Activated naive CD4-positive, alpha-beta T cell treated with anti-CD3 and anti-CD28 coated beads, Interleukin-2, amount 50 U/mL, for 24 hours (primary cell): ENCODE results near the gene CTBP1.

Experiments used
- H3K27ac Mint-ChIP-seq: one replicate; pipeline ENCODE4 v1.8.0; 2021; ENCODE audit warnings: mild to moderate bottlenecking, mixed read lengths
- H3K27me3 Mint-ChIP-seq: one replicate; pipeline ENCODE4 v1.8.0; 2021; ENCODE audit warnings: mixed read lengths
- H3K36me3 Mint-ChIP-seq: one replicate; pipeline ENCODE4 v1.8.0; 2021; ENCODE audit warnings: mixed read lengths
- H3K4me1 Mint-ChIP-seq: one replicate; pipeline ENCODE4 v1.8.0; 2021; ENCODE audit warnings: mixed read lengths
- H3K4me3 Mint-ChIP-seq: one replicate; pipeline ENCODE4 v1.8.0; 2021; ENCODE audit warnings: mild to moderate bottlenecking, mixed read lengths
- H3K9me3 Mint-ChIP-seq: one replicate; pipeline ENCODE4 v1.8.0; 2021; ENCODE audit warnings: mixed read lengths

CTBP1 gene

DNA sequence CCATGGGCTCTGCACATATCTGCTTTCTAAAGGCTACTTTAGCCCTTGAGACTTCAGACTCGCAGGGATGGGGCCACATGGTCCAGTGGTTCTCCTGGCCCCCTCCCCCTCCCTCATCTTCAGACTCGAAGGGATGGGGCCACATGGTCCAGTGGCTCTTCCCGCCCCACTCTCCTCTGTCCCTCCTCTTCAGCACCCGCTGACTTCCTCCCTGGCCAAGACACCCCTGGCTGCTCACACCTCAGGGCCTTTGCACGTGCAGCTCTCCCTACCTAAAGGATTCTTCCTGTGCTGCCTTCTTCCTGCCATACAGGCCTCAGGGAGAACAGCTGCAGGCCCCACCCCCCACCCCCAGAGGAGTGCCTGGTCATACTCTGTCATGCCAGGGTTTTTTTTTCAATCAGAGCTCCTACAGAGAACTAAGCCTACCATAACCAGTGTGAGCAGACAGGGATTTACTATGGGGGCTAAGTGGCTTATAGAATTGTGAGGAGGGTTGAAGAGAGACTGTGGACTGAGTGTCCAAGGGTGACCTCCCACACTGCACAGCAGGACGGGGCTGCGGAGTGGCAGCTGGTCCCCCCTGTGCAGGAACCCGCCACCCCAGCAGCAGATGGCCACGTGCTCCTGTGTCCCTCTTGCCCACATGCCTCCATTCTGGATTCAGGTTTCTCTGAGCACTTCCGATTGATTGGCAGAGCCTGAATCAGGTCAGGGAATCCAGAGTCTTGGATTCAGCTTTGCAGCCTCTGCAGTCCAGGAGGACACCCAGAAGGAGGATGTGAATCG, 70.4 kb downstream of the CTBP1 start:
- Mint-ChIP-seq H3K27me3 (no peaks in the 10 kb centered on the region), H3K9me3 (peaks cover 19% of the 10 kb centered on the region), H3K4me1 (peaks cover 14% of the 10 kb centered on the region), H3K4me3 (no peak overlapping the region), H3K27ac (peak overlapping the region; percentile 68), H3K36me3 (peaks cover 16% of the 10 kb centered on the region)

GRCh38 chr4:1177274-1178141, 71.4 kb downstream of the CTBP1 start:
- Mint-ChIP-seq H3K27me3 (no peaks in the 10 kb centered on the region), H3K27ac (no peak overlapping the region), H3K4me3 (no peak overlapping the region), H3K36me3 (peaks cover 14% of the 10 kb centered on the region), H3K9me3 (peaks cover 18% of the 10 kb centered on the region), H3K4me1 (peaks cover 9% of the 10 kb centered on the region)

DNA sequence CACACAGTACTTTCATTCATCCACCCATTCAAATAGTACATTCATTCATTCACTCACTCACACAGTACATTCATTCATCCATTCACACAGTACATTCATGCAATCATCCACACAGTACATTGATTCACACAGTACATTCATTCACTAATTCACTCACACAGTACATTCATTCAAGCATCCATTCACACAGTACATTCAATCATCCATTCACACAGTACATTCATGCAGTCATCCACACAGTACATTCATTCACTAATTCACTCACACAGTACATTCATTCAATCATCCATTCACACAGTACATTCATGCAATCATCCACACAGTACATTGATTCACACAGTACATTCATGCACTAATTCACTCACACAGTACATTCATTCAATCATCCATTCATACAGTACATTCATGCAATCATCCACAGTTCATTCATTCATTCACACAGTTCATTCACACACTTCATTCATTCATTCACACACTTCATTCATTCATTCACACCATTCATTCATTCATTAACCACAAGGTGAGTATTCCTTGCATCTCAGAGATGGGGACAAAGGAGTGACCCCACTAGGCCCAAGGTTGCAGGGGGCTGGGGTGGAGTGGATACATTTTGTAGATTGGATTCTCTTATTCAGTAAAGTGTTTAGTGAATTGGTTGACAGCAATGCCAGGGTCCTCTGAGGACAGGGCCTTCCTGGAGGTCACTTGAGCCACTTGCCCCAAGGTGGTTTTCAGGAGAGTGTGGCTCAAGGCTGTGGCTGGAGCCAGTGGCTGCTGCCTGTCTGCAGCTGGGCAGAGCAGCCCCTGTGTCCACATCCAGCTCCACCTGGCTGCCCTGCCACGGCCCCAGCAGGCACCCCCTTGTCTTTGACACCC, 72.3 kb downstream of the CTBP1 start:
- H3K4me1 Mint-ChIP-seq = peaks cover 5% of the 10 kb centered on the region
- H3K4me3 Mint-ChIP-seq = no peak overlapping the region
- H3K27me3 Mint-ChIP-seq = no peaks in the 10 kb centered on the region
- no peak overlapping the region for H3K27ac Mint-ChIP-seq
- H3K9me3 Mint-ChIP-seq = peaks cover 11% of the 10 kb centered on the region
- peaks cover 10% of the 10 kb centered on the region for H3K36me3 Mint-ChIP-seq

DNA sequence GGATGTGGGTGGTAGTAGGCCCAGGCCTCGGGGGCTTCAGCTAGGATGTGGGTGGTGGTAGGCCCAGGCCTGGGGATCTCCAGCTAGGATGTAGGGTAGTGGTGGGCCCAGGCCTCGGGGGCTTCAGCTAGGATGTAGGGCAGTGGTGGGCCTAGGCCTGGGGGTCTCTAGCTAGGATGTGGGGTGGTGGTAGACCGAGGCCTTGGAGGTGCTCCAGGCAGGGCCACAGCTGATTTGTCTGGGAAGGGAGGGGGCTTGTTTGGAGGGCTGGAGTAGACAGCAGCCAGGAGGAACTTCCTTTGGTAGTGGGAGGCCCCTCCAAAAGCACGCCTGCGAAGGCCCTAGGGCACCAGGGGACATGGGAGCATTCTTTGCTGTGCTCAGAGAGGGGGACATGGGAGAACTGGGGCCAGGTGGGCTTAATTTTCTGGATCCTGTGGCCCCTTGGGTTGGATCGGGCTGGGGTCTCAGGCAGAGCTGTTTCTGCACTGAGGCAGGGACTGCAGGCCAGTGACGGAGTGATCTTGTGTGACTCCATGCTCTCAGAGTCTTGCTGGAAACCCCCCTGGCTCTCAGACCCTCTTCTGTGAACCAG, 73.2 kb downstream of the CTBP1 start:
- H3K27me3 Mint-ChIP-seq = peaks cover 2% of the 10 kb centered on the region
- H3K27ac Mint-ChIP-seq = no peak overlapping the region
- H3K9me3 Mint-ChIP-seq = peaks cover 5% of the 10 kb centered on the region
- peaks cover 8% of the 10 kb centered on the region for H3K36me3 Mint-ChIP-seq
- H3K4me1 Mint-ChIP-seq = peaks cover 9% of the 10 kb centered on the region
- H3K4me3 Mint-ChIP-seq = no peak overlapping the region

GRCh38 chr4:1174941-1175634, 73.8 kb downstream of the CTBP1 start:
- peaks cover 2% of the 10 kb centered on the region for H3K27me3 Mint-ChIP-seq
- H3K4me1 Mint-ChIP-seq = peaks cover 12% of the 10 kb centered on the region

GRCh38 chr4:1172971-1173757, 75.8 kb downstream of the CTBP1 start:
- H3K4me1 Mint-ChIP-seq = peaks cover 17% of the 10 kb centered on the region
- no peaks in the 10 kb centered on the region for H3K36me3 Mint-ChIP-seq
- peak overlapping the region; percentile 26 for H3K4me3 Mint-ChIP-seq
- H3K27me3 Mint-ChIP-seq = peaks cover 2% of the 10 kb centered on the region
- no peaks in the 10 kb centered on the region for H3K9me3 Mint-ChIP-seq
- no peak overlapping the region for H3K27ac Mint-ChIP-seq

More at GRCh38 chr4:1174941-1175634, 73.8 kb downstream of the CTBP1 start:
- H3K27ac Mint-ChIP-seq = no peak overlapping the region
- peaks cover 1% of the 10 kb centered on the region for H3K36me3 Mint-ChIP-seq
- no peak overlapping the region for H3K4me3 Mint-ChIP-seq
- H3K9me3 Mint-ChIP-seq = no peaks in the 10 kb centered on the region

- peaks cover 23% of the 10 kb centered on the region for H3K4me1 Mint-ChIP-seq
- no peaks in the 10 kb centered on the region for H3K9me3 Mint-ChIP-seq
- peak within 1 kb of the TSS; percentile 75 for H3K4me3 Mint-ChIP-seq
- H3K27ac Mint-ChIP-seq = no peak within 1 kb of the TSS
- H3K27me3 Mint-ChIP-seq = peaks cover 2% of the 10 kb centered on the region
- no peaks in the 10 kb centered on the region for H3K36me3 Mint-ChIP-seq
Measured at GRCh38 chr4:1172228-1172851, 76.6 kb downstream of the CTBP1 start, which contains the start of gene SPON2. Gene SPON2, minus strand, starts transcription at chr4:1172583.

DNA sequence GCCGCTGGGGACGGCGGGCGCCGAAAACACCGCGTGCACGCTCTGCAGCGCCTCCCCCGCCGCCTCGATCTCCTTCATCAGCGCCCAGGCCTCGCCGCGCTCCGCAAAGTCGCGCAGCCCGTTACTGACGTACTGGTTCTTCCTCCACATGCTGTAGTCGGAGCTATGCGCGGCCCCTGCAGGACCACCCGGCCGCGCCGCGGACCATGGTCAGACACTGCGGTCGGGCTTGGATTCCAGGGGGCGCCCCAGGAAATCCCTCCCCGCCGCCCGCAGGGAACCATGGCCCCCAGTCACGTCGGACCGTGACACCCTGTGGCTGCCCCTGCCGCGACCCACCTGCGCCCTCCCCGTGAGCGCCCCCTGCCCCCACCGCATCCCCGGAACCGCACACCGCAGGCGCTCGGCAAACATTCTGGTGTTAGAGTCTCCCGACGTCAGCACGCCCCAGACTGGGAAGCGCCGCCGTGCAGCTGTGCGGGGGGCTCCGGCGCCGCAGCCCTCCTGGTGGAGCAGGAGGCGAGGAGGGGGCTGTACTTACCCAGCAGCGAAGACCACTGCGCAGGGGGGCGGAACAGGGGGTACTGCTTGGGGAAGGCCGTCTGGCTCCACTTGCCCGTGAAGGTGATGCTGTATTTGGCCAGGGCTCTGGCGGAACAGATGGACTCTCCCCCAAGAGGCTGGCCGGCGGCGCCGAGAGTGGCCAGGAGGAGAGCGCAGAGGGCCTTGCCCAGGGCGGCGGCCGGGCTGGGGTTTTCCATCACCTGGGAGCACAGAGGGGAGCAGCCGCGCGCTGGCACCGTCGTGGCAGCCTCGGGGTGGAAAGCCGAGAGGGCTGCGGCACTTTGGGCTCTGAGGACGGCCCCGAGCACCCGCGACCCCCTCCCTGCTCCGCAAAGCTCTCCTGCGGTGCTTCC, 77.4 kb downstream of the CTBP1 start:
- Mint-ChIP-seq H3K27ac (no peak overlapping the region), H3K4me1 (peaks cover 26% of the 10 kb centered on the region), H3K9me3 (no peaks in the 10 kb centered on the region)

DNA sequence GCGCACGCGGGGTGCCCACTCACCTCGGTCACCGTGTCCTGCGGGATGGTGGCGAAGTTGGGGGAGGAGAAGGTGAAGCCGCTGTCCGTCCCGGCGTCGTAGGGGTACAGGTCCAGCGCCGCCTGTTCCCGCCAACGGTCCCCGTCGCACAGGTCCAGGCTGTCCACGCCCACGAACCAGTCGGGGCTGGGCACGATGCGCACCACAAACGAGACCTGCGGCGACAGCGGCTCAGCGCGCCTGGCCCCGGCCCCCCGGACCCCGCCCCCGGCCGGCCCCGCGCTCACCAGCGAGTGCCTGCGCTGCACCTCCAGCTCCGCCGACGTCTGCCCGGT, 78.0 kb downstream of the CTBP1 start:
- H3K9me3 Mint-ChIP-seq = no peaks in the 10 kb centered on the region
- H3K27me3 Mint-ChIP-seq = peaks cover 2% of the 10 kb centered on the region
- H3K27ac Mint-ChIP-seq = no peak overlapping the region
- peaks cover 22% of the 10 kb centered on the region for H3K4me1 Mint-ChIP-seq
- no peaks in the 10 kb centered on the region for H3K36me3 Mint-ChIP-seq
- H3K4me3 Mint-ChIP-seq = peak overlapping the region; percentile 75

More for the DNA sequence above, 77.4 kb downstream of the CTBP1 start:
- Mint-ChIP-seq H3K4me3 (peak overlapping the region; percentile 75), H3K27me3 (peaks cover 2% of the 10 kb centered on the region), H3K36me3 (no peaks in the 10 kb centered on the region)

DNA sequence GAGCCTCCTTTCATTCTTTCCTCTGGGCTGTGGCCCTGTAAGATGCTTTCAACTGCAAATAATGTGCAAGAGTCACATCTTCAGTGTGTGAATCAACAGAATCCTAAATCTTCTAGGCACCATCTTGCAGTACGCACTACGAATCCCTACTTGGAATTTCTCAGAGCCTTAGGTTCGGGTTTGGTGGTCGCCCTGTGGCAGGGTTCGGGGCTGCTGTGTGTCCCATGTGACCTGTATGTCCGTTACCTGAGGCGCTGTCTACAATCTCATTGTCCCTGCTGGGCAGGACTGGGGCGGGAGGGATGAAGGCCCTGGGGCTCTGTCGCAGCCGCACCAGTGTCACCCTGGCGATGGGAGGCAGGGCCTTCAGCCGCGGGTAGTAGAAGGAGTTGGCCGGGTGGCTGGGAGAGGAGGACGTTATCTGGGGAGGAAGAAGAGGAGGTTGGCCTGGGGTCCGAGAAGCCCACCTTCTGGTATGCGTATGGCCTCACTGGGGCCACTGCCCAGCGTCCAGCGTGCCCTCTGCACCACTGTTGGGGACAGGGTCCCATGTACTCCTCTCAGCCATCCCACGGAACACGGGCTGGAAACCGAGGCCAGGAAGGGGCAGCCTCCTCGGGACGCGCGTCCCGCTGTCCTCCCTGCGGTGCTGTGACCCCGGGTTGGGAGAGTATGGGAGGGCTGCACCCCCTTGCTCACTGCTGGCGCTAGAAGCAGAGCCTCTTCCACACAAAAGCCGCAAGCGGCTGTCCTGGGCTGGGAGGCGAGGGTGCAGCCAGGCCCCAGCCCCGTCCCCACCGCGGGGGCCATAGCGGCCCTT, 78.6 kb downstream of the CTBP1 start:
- H3K4me3 Mint-ChIP-seq = peak overlapping the region; percentile 66
- no peaks in the 10 kb centered on the region for H3K9me3 Mint-ChIP-seq
- peaks cover 22% of the 10 kb centered on the region for H3K4me1 Mint-ChIP-seq
- no peaks in the 10 kb centered on the region for H3K36me3 Mint-ChIP-seq
- H3K27ac Mint-ChIP-seq = no peak overlapping the region
- peaks cover 2% of the 10 kb centered on the region for H3K27me3 Mint-ChIP-seq

DNA sequence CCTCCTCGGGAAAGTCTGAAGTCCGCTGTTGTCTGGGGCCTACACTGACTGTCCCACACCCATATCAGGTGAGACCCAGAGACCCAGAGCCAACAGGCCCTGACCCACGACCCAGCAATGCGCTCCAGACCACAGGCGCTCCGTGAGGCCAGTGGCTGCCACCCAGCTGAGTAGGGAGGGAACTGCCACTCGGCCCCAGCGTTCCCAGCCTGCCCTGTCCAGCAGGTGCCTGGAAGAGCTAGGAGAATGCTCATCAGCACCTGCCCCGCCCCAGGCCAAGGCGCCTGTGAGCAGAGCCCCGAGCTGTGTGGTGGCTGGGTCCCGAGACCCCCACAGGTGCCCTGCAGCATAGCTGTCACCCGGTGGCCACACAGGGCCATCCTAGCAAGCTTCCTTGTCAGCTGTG, 79.2 kb downstream of the CTBP1 start:
- Mint-ChIP-seq H3K27ac (no peak overlapping the region), H3K36me3 (no peaks in the 10 kb centered on the region), H3K4me3 (no peak overlapping the region)

DNA sequence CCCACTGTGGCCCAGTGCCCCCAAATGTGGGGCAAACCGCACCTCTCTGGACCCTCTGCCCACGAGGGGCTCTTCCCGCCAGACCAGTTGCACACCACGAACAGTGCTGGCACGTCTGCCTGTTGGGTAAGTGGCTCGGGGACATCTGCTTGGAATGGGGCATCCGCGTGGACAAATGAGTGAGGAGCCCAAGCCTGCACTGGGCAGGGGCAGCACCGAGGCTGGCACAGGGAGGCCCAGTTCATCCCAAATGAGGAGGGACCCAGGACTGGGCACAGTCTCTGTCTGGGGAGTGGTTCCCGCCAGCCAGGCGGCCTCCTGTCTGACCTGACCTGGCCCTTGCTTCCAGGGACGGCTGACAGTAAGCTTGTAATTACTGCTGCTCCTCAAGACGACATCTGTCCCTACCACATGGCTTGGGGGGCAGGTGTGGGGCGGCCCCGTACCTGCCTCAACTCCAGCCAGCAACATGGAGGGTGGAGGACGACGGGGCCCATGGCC, 79.7 kb downstream of the CTBP1 start:
- Mint-ChIP-seq H3K9me3 (no peaks in the 10 kb centered on the region), H3K36me3 (no peaks in the 10 kb centered on the region), H3K4me3 (no peak overlapping the region), H3K27ac (no peak overlapping the region), H3K4me1 (peaks cover 22% of the 10 kb centered on the region), H3K27me3 (peaks cover 2% of the 10 kb centered on the region)

More for the DNA sequence above, 79.2 kb downstream of the CTBP1 start:
- H3K27me3 Mint-ChIP-seq = peaks cover 2% of the 10 kb centered on the region
- no peaks in the 10 kb centered on the region for H3K9me3 Mint-ChIP-seq
- H3K4me1 Mint-ChIP-seq = peaks cover 22% of the 10 kb centered on the region
